SU-DHL-6 (cell line): ENCODE measurements around the gene SFXN1.

ENCODE experiments used
- H2AFZ ChIP-seq: fragments of 200-600 bp; sonication (generic); 2 replicates; pipeline ENCODE4 v1.6.1; 2014; ENCODE audit warnings: low read depth, mild to moderate bottlenecking, moderate library complexity, mixed read lengths, antibody characterized with exemption, low read length; ENCODE audit not compliant: severe bottlenecking
- H3F3A ChIP-seq: fragments of 200-600 bp; shearing (Covaris generic); 2 replicates; pipeline ENCODE4 v1.6.0; 2016; ENCODE audit warnings: antibody characterized with exemption, mild to moderate bottlenecking; ENCODE audit not compliant: insufficient read depth
- H3K27ac ChIP-seq: fragments of 200-600 bp; sonication (generic); 2 replicates; pipeline ENCODE4 v1.5.1; 2016; ENCODE audit warnings: low read depth, mild to moderate bottlenecking, low read length, moderate library complexity, mixed read lengths
- H3K27me3 ChIP-seq: fragments of 200-600 bp; sonication (generic), shearing (Covaris generic); 2 replicates; pipeline ENCODE4 v1.6.0; 2014; ENCODE audit warnings: mild to moderate bottlenecking, low read length
- H3K36me3 ChIP-seq: fragments of 200-600 bp; sonication (generic); 2 replicates; pipeline ENCODE4 v1.6.1; 2014; ENCODE audit warnings: mild to moderate bottlenecking, low read length, mixed read lengths
- H3K4me2 ChIP-seq: fragments of 300-600, 200-600 bp; shearing (Covaris generic), sonication (generic); 2 replicates; pipeline ENCODE4 v1.6.0; 2014; ENCODE audit warnings: low read length, low read depth, mild to moderate bottlenecking; ENCODE audit not compliant: poor library complexity, severe bottlenecking
- H3K4me3 ChIP-seq: fragments of 200-600 bp; sonication (generic); 2 replicates; pipeline ENCODE4 v1.5.1; 2014; ENCODE audit warnings: antibody characterized with exemption, low read length, mild to moderate bottlenecking, mixed read lengths; ENCODE audit not compliant: insufficient read depth, poor library complexity, severe bottlenecking
- H3K79me2 ChIP-seq: fragments of 200-600 bp; sonication (generic); 2 replicates; pipeline ENCODE4 v1.6.1; 2014; ENCODE audit warnings: mild to moderate bottlenecking, low read length, moderate library complexity; ENCODE audit not compliant: insufficient read depth
- H3K9ac ChIP-seq: fragments of 200-600 bp; sonication (generic); 2 replicates; pipeline ENCODE4 v1.7.0; 2014; ENCODE audit warnings: mild to moderate bottlenecking, low read length
- H3K9me2 ChIP-seq: fragments of 200-600 bp; sonication (generic); replicated peaks from 2 replicates; pipeline ENCODE4 v1.6.1; 2014; ENCODE audit warnings: low read length; ENCODE audit not compliant: insufficient read depth
- H3K9me3 ChIP-seq: fragments of 200-600 bp; sonication (generic); 2 replicates; pipeline ENCODE4 v1.6.1; 2014; ENCODE audit warnings: low read length, mixed read lengths; ENCODE audit not compliant: insufficient read depth
- H4K20me1 ChIP-seq: fragments of 200-600 bp; sonication (generic); 2 replicates; pipeline ENCODE4 v1.6.1; 2014; ENCODE audit warnings: low read depth, mild to moderate bottlenecking, antibody characterized with exemption, low read length, moderate library complexity, mixed read lengths
- CTCF ChIP-seq: fragments of 200-600 bp; sonication (generic); IDR thresholded peaks from one replicate; pipeline ENCODE4 v1.5.1; 2017; ENCODE audit warnings: antibody characterized with exemption, mild to moderate bottlenecking, low read length, moderate library complexity; ENCODE audit not compliant: insufficient read depth, poor library complexity, severe bottlenecking
- EZH2phosphoT487 ChIP-seq: fragments of 200-600 bp; sonication (generic), shearing (Covaris generic); conservative IDR thresholded peaks from 2 replicates; pipeline ENCODE4 v1.6.1; 2018; ENCODE audit warnings: mild to moderate bottlenecking, antibody characterized with exemption, low read length, moderate library complexity, mixed read lengths

SFXN1 gene

GRCh38 chr5:175517824-175518450 is 39.6 kb downstream of the SFXN1 start:
- Histone ChIP-seq H3K4me3 (no peak overlapping the region), H3K4me2 (no peak overlapping the region), H3K9me3 (no peaks in the 10 kb centered on the region), H3K9me2 (no peaks in the 10 kb centered on the region), H3K9ac (no peak overlapping the region), H3K36me3 (peaks cover 52% of the 10 kb centered on the region), H3F3A (no peaks in the 10 kb centered on the region), H4K20me1 (no peaks in the 10 kb centered on the region), H3K27me3 (no peaks in the 10 kb centered on the region), H3K27ac (no peak overlapping the region), H2AFZ (no peak overlapping the region), H3K79me2 (no peaks in the 10 kb centered on the region)
- TF ChIP-seq EZH2phosphoT487 = no peak
- no peak for TF ChIP-seq CTCF

GRCh38 chr5:175519006-175519405 is 40.6 kb downstream of the SFXN1 start:
- no peaks in the 10 kb centered on the region for H3K79me2 ChIP-seq
- no peaks in the 10 kb centered on the region for H3K9me2 ChIP-seq
- H3K27ac ChIP-seq = no peak overlapping the region
- H3F3A ChIP-seq = no peaks in the 10 kb centered on the region
- no peak overlapping the region for H2AFZ ChIP-seq
- H3K4me3 ChIP-seq = no peak overlapping the region
- no peak overlapping the region for H3K4me2 ChIP-seq
- H4K20me1 ChIP-seq = no peaks in the 10 kb centered on the region
- H3K9me3 ChIP-seq = no peaks in the 10 kb centered on the region
- no peaks in the 10 kb centered on the region for H3K27me3 ChIP-seq
- no peak overlapping the region for H3K9ac ChIP-seq
- TF ChIP-seq CTCF (no peak), EZH2phosphoT487 (no peak)
- peaks cover 60% of the 10 kb centered on the region for H3K36me3 ChIP-seq

- Histone ChIP-seq H3K36me3 (peaks cover 64% of the 10 kb centered on the region), H4K20me1 (no peaks in the 10 kb centered on the region)
- TF ChIP-seq CTCF (no peak), EZH2phosphoT487 (no peak)
These were observed 42.0 kb downstream of the SFXN1 start for GRCh38 chr5:175520321-175520720.

More at GRCh38 chr5:175520321-175520720, 42.0 kb downstream of the SFXN1 start:
- H3K9me2 ChIP-seq = no peaks in the 10 kb centered on the region
- H3K79me2 ChIP-seq = no peaks in the 10 kb centered on the region
- H3K9me3 ChIP-seq = no peaks in the 10 kb centered on the region
- no peak overlapping the region for H2AFZ ChIP-seq
- no peak overlapping the region for H3K4me3 ChIP-seq
- H3F3A ChIP-seq = 0 out of 2 replicates have a peak, but pooled peaks cover 2% of the 10 kb centered on the region
- no peak overlapping the region for H3K4me2 ChIP-seq
- no peak overlapping the region for H3K27ac ChIP-seq
- H3K9ac ChIP-seq = no peak overlapping the region
- no peaks in the 10 kb centered on the region for H3K27me3 ChIP-seq
